ENCODE data around the gene KCNC1. TPM values are rescaled to one million over a fixed set of nuclear protein-coding genes. Genes with fewer than 3 reads are reported as not detected.

Gene KCNC1
- total RNA-seq: under 0.01 TPM in 2 replicates

DNA sequence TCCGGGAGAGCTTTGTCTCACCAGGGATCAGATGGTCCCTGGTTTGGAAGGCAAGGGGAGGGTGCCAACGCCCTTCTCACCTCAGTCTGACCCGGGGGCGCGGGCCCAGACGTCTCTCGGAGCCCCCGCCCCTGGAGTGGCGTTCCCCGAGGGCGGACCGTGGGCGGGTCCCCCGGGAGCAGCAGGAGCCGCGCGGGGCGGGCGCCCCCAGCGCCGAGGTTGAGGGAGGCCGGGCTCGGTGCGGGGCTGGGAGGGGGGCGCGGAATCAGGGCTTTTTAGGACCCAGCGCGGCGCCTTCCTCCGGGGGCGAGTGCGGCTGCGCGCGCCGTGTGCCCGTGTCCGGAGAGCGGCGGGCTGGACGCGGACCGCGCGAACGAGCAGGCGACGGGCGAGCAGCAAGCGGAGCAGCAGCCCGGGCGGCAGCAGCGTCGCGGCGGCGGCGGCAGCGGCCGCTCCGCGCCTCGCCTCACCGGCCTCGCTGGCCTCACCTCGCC, at the start of gene KCNC1:
Gene KCNC1, plus strand, starts transcription at position 364 of the 494 bp plus-strand sequence. CDS start 1,222 bp downstream, outside the sequence.

DNA sequence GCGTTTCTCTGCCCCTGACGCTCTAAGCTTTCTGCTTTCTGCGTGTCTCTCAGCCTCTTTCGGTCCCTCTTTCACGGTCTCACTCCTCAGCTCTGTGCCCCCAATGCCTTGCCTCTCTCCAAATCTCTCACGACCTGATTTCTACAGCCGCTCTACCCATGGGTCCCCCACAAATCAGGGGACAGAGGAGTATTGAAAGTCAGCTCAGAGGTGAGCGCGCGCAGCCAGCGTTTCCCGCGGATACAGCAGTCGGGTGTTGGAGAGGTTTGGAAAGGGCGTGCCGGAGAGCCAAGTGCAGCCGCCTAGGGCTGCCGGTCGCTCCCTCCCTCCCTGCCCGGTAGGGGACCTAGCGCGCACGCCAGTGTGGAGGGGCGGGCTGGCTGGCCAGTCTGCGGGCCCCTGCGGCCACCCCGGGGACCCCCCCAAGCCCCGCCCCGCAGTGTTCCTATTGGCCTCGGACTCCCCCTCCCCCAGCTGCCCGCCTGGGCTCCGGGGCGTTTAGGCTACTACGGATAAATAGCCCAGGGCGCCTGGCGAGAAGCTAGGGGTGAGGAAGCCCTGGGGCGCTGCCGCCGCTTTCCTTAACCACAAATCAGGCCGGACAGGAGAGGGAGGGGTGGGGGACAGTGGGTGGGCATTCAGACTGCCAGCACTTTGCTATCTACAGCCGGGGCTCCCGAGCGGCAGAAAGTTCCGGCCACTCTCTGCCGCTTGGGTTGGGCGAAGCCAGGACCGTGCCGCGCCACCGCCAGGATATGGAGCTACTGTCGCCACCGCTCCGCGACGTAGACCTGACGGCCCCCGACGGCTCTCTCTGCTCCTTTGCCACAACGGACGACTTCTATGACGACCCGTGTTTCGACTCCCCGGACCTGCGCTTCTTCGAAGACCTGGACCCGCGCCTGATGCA, 15.3 kb upstream of the KCNC1 start, which contains the start of gene MYOD1:
Gene MYOD1, plus strand, starts transcription at position 544 of the 910 bp plus-strand sequence. Its CDS starts 212 bp downstream, at position 756.

Other genes starting within 250 kb of the KCNC1 start
- gene USH1C, start 190.4 kb upstream of the KCNC1 start, total RNA-seq: 0.96 TPM in 1 of 2 replicates, not detected in the other
- under 0.01 TPM in 1 of 2 replicates, not detected in the other for gene OTOG, start 187.5 kb upstream of the KCNC1 start, total RNA-seq
- not detected in 2 replicates for gene MYOD1, start 15.2 kb upstream of the KCNC1 start, total RNA-seq